ENCODE results near the gene PKNOX2.

GRCh38 chr11:125173556-125173955 lies 9.0 kb downstream of the PKNOX2 start:
- TF ChIP-seq, protein P1, sequence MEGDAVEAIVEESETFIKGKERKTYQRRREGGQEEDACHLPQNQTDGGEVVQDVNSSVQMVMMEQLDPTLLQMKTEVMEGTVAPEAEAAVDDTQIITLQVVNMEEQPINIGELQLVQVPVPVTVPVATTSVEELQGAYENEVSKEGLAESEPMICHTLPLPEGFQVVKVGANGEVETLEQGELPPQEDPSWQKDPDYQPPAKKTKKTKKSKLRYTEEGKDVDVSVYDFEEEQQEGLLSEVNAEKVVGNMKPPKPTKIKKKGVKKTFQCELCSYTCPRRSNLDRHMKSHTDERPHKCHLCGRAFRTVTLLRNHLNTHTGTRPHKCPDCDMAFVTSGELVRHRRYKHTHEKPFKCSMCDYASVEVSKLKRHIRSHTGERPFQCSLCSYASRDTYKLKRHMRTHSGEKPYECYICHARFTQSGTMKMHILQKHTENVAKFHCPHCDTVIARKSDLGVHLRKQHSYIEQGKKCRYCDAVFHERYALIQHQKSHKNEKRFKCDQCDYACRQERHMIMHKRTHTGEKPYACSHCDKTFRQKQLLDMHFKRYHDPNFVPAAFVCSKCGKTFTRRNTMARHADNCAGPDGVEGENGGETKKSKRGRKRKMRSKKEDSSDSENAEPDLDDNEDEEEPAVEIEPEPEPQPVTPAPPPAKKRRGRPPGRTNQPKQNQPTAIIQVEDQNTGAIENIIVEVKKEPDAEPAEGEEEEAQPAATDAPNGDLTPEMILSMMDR (IDR thresholded peaks at IDR 0.05; ENCODE audit: low read depth, low read length): no peak
- no peak for TF ChIP-seq EZH2phosphoT487 (IDR thresholded peaks at IDR 0.05; ENCODE audit: low read depth)
